GDM1 (cell line): ENCODE results near the gene ART4.

Experiments
- DNase-seq: peaks from one replicate; lab custom pipeline; 2025; lab: John Stamatoyannopoulos, UW

Gene ART4

GRCh38 chr12:14810167-14810952, 33.0 kb downstream of the ART4 start:
- DNase-seq: no peak

DNA sequence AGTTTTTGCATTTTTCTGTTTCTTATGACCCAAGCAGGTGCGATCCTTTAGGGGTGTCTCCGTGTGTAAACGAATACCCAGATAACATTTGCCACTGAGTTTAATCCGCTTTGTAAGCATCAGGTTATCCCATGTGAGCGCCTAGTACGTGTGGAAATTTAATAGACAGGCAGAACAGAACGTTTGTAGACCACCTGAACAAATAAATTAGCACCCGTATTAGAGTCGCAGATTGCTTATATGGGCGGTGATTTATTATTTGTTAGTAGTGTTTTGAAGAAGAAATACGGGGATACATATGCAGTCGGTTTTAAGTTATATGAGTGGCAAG, 39.5 kb downstream of the ART4 start:
- no peak for DNase-seq

DNA sequence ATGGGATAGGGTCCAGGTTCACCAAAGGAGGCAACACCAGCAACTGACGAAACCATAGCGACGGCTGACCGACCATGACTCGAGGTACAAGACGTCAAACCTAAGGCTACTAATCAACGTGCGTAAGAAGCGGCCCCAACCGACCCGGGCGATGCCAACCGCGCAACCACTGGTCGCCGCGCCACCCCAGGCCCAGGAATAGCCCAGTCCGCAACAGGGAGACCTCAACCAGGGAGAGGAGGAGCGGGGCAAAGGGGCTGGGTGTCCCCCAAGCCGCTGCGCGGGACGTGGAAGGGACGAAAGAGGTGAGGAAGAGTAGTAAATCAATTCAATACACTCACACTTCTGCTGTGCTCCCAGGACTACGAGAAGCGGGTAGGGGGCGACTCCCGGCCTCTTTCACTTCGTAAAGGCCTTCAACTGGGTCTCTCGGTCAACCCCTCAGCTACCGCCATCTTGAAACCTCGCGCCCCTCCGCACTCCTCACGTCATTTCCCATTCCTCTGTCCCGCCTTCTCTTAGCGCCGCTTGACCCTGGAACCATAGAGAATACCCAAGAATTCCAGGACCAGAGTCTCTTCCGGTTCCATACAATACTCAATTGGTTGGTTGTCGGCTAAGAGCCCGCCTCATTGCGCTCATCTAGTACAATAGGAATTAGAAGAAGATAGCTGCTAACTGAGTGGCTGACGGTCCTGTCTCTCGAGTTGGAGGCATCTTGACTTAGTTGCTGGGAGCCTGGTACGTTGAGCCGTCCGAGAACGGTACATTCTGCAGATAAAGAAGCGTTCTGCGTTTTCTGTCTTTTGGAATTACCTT, 40.1 kb downstream of the ART4 start, which contains the start of the genes C12orf60 and WBP11:
Gene C12orf60, plus strand, starts transcription at position 660 of the 819 bp plus-strand sequence. CDS start 19,266 bp downstream, outside the sequence.
Gene WBP11, minus strand, starts transcription at position 468 of the 819 bp plus-strand sequence. CDS start 2,095 bp downstream, outside the sequence.
- DNase-seq: peak; percentile 83

- no peak for DNase-seq
Observed at GRCh38 chr12:14802721-14803010, 40.7 kb downstream of the ART4 start.

- no peak for DNase-seq
Observed at GRCh38 chr12:14802247-14802646, 41.1 kb downstream of the ART4 start.

DNA sequence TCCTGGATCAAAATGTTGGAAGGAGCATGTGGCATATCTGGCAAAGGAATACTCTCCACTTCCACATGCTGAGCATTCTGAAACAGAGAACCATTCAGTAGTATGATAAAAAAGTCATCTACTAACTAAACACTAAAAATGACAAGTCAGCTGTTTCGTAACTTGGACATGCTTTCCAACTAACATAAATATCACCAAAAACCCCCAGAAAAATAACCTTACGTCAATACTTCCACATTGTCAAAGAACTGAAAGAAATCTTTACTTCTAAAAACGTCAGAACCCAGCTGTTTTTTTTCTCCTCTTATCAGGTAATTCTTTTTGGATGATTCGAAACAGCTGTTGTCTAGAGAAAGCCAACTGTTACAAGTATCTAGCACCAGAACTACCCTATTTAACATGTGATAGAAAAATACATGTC, 48.3 kb downstream of the ART4 start:
- DNase-seq: no peak

- DNase-seq: no peak
Observed at GRCh38 chr12:14785568-14785967, 57.8 kb downstream of the ART4 start.

DNA sequence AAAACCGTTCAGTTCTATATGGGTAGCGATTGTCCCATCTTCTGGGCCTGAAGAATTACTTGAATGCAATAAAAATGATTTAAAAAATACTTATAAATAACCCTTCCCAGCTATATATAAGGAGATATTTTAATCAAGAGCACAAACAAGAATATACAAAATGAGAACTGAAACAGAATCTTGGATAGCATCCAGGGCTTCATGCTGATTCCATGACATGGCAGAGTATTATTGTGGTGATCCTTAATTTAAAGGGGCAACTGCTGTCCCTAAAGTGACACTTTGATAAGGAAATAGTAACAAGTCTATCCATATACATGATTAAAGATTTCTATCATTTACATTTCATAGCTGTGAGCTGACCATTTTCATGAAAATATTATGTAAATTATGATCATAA, 58.9 kb downstream of the ART4 start:
- no peak for DNase-seq

DNA sequence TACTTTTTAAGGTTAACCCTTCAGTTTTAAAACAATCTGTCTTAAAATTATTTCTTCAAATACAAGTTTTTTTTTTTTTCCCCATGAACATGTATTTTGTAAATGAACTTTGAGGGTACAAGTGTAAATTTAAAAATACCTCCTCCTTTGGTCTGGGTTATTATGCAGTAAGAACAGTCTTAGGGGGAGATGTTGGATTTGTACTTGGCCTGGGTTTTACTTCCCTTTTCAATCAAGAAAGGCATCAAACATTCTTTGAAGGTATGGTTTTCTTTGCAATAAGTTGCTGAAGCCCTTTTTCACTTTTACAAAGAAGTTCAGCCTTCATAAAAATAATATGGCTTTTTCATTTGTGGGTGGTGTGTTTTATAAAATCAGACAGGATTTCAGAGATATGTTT, 60.6 kb downstream of the ART4 start:
- no peak for DNase-seq

DNA sequence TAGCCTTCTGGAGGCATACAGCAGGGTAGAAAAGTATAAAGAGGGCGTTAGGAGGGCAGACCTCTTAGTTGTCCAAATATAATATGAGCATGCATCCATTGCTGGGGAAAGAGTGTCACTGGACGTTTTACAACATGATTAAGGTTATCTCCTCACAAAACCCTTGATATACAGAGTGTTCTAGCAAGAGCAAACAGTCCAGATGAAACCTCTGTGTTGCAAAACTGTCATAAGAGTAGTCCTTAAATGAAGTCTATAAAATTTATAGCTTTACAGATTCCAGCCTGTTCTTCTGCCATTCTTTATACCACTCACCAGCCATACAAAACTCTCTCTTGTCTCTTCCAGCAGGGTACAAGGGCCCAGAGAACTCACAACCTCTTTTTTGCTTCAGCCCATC, 61.8 kb downstream of the ART4 start:
- no peak for DNase-seq

GRCh38 chr12:14780859-14781258, 62.5 kb downstream of the ART4 start:
- no peak for DNase-seq

DNA sequence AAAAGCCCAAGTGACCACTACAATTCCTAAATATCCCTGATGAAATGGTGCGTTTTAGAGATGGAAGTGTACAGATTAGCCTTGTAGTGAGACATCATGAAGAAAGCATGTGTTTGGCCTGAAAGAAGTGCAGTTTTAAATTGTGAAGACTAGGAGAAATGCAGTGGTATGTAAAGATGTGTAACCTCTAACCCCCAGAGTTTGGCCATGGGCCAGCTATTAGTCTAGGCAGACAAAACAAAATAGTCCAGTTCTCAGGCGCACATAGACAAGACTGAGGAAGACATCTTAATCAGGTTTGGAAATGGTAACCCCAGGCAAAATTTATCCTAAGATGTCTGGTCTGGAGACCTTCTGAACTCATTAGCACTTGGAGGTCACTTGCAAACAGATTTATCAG, 63.5 kb downstream of the ART4 start:
- no peak for DNase-seq

DNA sequence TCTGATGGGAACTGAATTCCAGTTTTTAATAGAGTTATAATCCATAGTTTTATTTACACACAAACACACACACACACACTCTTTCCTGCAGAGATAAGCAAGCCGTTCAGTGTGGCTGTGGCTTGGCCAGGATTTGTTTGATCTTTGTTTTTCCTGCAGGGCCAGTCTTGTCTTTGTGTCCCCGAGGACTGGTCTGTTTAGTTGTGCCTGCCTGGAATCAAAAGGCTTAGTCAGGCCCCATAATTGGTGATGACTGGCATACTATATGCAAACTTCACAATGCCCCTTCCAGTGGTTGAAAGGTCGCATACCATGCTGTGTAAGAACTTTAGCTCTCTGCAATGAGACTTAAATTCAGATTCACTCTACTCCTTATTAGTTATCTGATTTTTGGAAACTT, 66.1 kb downstream of the ART4 start:
- DNase-seq: no peak

DNA sequence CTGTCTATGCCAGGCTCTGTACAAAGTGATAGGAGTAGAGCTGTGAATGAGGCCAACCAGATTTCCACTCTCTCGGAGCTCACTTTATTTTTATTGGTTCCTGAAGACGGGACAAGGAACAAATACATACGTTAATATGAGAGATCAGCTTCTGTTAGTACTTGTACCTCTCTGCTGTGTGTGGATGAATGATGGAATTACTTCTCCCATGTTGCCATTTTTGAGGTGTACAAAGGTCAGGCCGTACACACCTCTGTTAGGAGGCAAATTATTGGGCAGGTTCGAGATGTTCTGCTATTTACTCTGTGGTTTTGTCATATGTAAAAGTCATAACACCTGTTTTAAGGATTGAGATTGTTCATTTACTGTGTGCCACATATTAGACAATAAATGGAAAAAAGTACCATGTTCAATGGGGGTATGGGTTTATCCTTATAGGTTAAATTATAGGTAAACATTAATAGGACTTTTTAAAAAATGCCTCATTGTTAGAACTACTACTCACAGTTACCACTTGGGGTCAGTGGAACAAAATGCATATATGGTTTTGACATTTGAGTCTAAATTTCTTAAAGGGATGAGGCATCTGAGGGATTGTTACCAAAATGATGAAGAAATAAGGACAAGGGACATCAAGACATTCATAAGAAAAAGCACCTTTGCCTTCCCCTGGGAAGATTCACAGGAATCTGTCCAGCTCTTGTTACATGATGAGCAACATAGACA, 66.9 kb downstream of the ART4 start:
- DNase-seq: no peak

DNA sequence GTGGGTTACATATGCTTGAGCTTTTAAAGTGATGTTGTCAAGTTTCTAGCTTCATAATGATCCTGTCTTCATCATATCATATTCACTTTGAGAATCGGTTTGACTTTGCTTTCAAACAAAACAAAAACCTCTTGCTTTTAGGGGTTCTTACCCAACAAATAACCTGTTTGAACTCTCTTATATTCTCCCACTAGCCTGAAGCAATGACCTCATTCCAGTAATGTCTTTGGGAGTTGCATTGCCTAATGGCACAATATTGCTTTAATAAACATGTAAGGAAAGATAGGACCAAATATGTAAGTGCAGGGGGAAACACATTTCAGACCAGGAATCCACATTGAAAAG, 67.7 kb downstream of the ART4 start:
- no peak for DNase-seq
